Measurements from ENCODE around the gene MED26.

Gene MED26

GRCh38 chr19:16588824-16589577 is 39.0 kb downstream of the MED26 start:
- Histone ChIP-seq H3F3A (ENCODE audit: insufficient read depth, low read length) (peaks cover 68% of the 10 kb centered on the region), H3K4me1 (ENCODE audit: low read length) (peaks cover 73% of the 10 kb centered on the region), H3K4me3 (ENCODE audit: low read length) (peak overlapping the region; percentile 89), H3K4me2 (ENCODE audit: low read depth, low read length) (peak overlapping the region; percentile 100), H3K27ac (ENCODE audit: low read length) (peak overlapping the region; percentile 99), H4K20me1 (ENCODE audit: insufficient read depth, low read length) (no peaks in the 10 kb centered on the region), H2AFZ (ENCODE audit: low read length) (no peak overlapping the region), H3K9ac (ENCODE audit: low read length) (peak overlapping the region; percentile 100), H3K79me2 (ENCODE audit: low read length) (peaks cover 90% of the 10 kb centered on the region), H3K9me3 (replicated peaks; ENCODE audit: insufficient read depth, low read length) (no peaks in the 10 kb centered on the region), H3K36me3 (replicated peaks; ENCODE audit: insufficient read depth, low read length) (no peaks in the 10 kb centered on the region), H3K27me3 (replicated peaks; ENCODE audit: insufficient read depth, low read length) (no peaks in the 10 kb centered on the region), H3K9me2 (replicated peaks; ENCODE audit: insufficient read depth, low read length) (no peaks in the 10 kb centered on the region)
- no peak for DNase-seq
- TF ChIP-seq, protein P1, sequence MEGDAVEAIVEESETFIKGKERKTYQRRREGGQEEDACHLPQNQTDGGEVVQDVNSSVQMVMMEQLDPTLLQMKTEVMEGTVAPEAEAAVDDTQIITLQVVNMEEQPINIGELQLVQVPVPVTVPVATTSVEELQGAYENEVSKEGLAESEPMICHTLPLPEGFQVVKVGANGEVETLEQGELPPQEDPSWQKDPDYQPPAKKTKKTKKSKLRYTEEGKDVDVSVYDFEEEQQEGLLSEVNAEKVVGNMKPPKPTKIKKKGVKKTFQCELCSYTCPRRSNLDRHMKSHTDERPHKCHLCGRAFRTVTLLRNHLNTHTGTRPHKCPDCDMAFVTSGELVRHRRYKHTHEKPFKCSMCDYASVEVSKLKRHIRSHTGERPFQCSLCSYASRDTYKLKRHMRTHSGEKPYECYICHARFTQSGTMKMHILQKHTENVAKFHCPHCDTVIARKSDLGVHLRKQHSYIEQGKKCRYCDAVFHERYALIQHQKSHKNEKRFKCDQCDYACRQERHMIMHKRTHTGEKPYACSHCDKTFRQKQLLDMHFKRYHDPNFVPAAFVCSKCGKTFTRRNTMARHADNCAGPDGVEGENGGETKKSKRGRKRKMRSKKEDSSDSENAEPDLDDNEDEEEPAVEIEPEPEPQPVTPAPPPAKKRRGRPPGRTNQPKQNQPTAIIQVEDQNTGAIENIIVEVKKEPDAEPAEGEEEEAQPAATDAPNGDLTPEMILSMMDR (IDR thresholded peaks at IDR 0.05; ENCODE audit: low read length), result no peak
- no peak for TF ChIP-seq EZH2phosphoT487 (IDR thresholded peaks at IDR 0.05; ENCODE audit: low read length)
- TF ChIP-seq EZH2 (optimal IDR thresholded peaks at IDR 0.05; ENCODE audit: low read depth, low read length), result no peak

DNA sequence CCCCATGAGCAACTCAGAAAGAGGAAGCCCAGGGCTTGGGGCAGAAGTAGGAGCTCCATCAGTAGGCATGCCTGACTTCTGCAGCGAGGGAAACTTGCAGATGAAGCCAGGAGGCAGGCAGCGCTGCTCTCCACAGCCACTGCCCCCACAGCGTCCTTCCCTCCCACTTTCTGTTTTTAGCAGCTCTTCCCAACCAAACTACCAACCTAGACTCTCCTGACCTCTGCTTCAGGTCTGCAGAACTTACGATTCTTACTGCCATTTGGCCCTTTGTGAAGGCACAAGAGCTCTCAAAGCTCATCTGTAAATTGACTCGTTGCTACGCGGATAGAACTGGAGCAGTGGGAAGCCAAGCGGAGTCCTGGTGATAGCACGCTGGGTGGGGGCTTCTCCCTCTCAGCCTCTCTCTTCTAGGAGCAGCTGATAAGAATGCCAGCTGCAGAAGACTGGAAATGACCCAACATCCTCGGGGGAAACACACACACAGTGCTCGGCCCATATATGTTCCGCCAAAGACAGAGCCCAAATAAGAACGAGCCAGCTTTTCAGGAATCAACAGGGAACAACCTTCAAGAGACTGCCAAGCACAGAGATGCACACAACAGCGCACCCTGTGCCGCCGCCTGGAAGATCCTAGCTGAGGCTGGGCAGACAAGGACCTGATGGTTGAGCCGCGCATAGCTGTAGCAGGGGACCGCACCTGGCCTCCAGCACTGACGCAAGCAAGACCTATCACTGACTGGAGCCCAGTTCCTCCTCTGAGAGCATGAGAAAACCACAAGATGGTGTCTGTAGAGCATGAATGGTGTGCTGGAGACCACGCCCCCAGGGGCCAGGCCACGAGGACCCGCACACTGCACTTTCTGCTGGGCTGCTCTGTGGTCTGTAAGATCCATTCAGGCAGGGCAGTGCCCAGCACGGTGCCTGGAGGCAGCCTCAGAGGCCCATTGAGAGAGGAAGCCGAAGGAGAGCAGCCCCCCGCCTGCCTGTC is 39.9 kb downstream of the MED26 start:
- H3K9ac ChIP-seq (ENCODE audit: low read length), result peak overlapping the region; percentile 100
- H3K4me3 ChIP-seq (ENCODE audit: low read length), result peak overlapping the region; percentile 89
- no peak overlapping the region for H2AFZ ChIP-seq (ENCODE audit: low read length)
- H3K79me2 ChIP-seq (ENCODE audit: low read length), result peaks cover 90% of the 10 kb centered on the region
- DNase-seq, result peak; percentile 98
- peak overlapping the region; percentile 100 for H3K4me2 ChIP-seq (ENCODE audit: low read depth, low read length)
- H3K9me3 ChIP-seq (replicated peaks; ENCODE audit: insufficient read depth, low read length), result no peaks in the 10 kb centered on the region
- no peaks in the 10 kb centered on the region for H3K9me2 ChIP-seq (replicated peaks; ENCODE audit: insufficient read depth, low read length)
- H3K27ac ChIP-seq (ENCODE audit: low read length), result peak overlapping the region; percentile 99
- no peaks in the 10 kb centered on the region for H4K20me1 ChIP-seq (ENCODE audit: insufficient read depth, low read length)
- TF ChIP-seq, protein P1 (IDR thresholded peaks at IDR 0.05; ENCODE audit: low read length), result peak; percentile 40
- no peak for TF ChIP-seq EZH2 (optimal IDR thresholded peaks at IDR 0.05; ENCODE audit: low read depth, low read length)
- H3K4me1 ChIP-seq (ENCODE audit: low read length), result peaks cover 73% of the 10 kb centered on the region
- H3K27me3 ChIP-seq (replicated peaks; ENCODE audit: insufficient read depth, low read length), result no peaks in the 10 kb centered on the region
- peaks cover 69% of the 10 kb centered on the region for H3F3A ChIP-seq (ENCODE audit: insufficient read depth, low read length)
- H3K36me3 ChIP-seq (replicated peaks; ENCODE audit: insufficient read depth, low read length), result no peaks in the 10 kb centered on the region

- H3K79me2 ChIP-seq (ENCODE audit: low read length), result peaks cover 90% of the 10 kb centered on the region
- H3K9me2 ChIP-seq (replicated peaks; ENCODE audit: insufficient read depth, low read length), result no peaks in the 10 kb centered on the region
- peaks cover 71% of the 10 kb centered on the region for H3K4me1 ChIP-seq (ENCODE audit: low read length)
- H3K9ac ChIP-seq (ENCODE audit: low read length), result peak overlapping the region; percentile 100
- no peaks in the 10 kb centered on the region for H3K36me3 ChIP-seq (replicated peaks; ENCODE audit: insufficient read depth, low read length)
- peak; percentile 62 for DNase-seq
- H4K20me1 ChIP-seq (ENCODE audit: insufficient read depth, low read length), result no peaks in the 10 kb centered on the region
- H3K27ac ChIP-seq (ENCODE audit: low read length), result peak overlapping the region; percentile 99
- TF ChIP-seq EZH2phosphoT487 (IDR thresholded peaks at IDR 0.05; ENCODE audit: low read length) (no peak), EZH2 (optimal IDR thresholded peaks at IDR 0.05; ENCODE audit: low read depth, low read length) (no peak)
- TF ChIP-seq, protein P1 (IDR thresholded peaks at IDR 0.05; ENCODE audit: low read length), result no peak
- peak overlapping the region; percentile 89 for H3K4me3 ChIP-seq (ENCODE audit: low read length)
- H2AFZ ChIP-seq (ENCODE audit: low read length), result no peak overlapping the region
- H3K9me3 ChIP-seq (replicated peaks; ENCODE audit: insufficient read depth, low read length), result no peaks in the 10 kb centered on the region
- H3K27me3 ChIP-seq (replicated peaks; ENCODE audit: insufficient read depth, low read length), result no peaks in the 10 kb centered on the region
- peak overlapping the region; percentile 100 for H3K4me2 ChIP-seq (ENCODE audit: low read depth, low read length)
- H3F3A ChIP-seq (ENCODE audit: insufficient read depth, low read length), result peaks cover 66% of the 10 kb centered on the region
Observed at GRCh38 chr19:16586991-16587832, 40.8 kb downstream of the MED26 start.
